GM21360 (cell line): ENCODE data around the gene TOGARAM1.

Source experiments
- ATAC-seq: cut with Tn5 transposase; IDR thresholded peaks from one replicate; pipeline ENCODE4 v1.9.1; 2021; ENCODE audit warnings: mild to moderate bottlenecking, moderate library complexity; ENCODE audit not compliant: unreplicated experiment

TOGARAM1 gene

DNA sequence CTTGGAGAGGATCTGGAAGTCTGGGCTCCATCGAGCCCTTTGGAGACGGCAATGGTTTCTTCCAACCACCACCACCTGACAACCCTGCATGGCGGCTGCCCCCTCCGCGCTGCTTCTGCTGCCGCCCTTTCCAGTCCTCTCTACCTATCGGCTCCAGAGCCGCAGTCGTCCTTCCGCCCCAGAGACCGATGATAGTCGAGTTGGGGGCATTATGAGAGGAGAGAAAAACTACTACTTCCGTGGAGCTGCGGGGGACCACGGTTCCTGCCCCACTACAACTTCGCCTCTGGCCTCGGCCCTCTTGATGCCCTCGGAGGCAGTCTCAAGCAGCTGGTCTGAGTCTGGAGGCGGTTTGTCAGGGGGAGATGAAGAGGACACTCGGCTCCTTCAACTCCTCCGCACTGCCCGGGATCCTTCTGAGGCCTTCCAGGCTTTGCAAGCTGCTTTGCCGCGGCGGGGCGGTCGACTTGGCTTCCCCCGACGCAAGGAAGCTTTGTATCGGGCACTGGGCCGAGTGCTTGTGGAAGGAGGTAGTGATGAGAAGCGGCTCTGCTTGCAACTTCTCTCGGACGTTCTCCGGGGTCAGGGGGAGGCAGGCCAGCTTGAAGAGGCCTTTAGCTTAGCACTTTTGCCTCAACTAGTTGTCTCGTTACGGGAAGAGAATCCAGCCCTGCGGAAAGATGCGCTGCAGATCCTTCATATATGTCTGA lies 499 bp downstream of the TOGARAM1 start:
- peak; percentile 28 for ATAC-seq

- no peak for ATAC-seq
Measured at GRCh38 chr14:44963044-44963528, 1.1 kb downstream of the TOGARAM1 start.

DNA sequence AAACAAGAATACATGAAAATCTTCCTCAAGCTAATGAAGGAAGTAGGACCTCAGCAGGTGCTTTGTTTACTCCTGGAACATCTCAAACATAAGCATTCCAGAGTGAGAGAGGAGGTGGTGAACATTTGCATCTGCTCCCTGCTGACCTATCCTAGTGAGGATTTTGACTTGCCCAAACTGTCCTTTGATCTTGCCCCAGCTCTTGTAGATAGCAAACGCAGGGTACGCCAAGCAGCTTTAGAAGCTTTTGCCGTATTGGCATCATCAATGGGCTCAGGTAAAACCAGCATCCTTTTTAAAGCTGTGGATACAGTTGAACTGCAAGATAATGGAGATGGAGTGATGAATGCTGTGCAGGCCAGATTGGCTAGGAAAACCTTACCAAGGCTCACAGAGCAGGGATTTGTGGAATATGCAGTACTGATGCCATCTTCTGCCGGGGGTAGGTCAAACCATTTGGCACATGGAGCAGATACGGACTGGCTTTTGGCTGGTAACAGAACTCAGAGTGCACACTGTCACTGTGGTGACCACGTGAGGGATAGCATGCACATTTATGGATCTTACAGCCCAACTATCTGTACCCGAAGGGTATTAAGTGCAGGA lies 1.9 kb downstream of the TOGARAM1 start:
- no peak for ATAC-seq

GRCh38 chr14:44966601-44967336 lies 4.8 kb downstream of the TOGARAM1 start:
- ATAC-seq = no peak

DNA sequence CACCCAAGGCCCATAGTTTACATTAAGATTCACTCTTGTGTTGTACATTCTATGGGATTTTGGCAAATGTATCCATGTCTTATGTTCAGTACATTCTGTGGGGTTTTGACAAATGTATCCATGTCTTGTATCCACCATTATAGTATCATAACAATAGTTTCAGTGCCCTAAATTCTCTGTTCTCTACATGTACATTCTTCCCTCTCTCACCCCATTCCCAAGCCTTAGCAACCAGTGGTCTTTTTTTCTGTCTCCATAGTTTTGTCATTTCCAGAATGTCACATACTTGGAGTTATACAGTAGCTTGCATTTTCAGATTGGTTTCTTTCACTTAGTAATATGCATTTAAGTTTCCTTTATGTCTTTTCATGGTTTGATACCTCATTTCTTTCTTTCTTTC lies 6.7 kb downstream of the TOGARAM1 start:
- no peak for ATAC-seq

GRCh38 chr14:44970907-44971306 lies 8.9 kb downstream of the TOGARAM1 start:
- no peak for ATAC-seq

DNA sequence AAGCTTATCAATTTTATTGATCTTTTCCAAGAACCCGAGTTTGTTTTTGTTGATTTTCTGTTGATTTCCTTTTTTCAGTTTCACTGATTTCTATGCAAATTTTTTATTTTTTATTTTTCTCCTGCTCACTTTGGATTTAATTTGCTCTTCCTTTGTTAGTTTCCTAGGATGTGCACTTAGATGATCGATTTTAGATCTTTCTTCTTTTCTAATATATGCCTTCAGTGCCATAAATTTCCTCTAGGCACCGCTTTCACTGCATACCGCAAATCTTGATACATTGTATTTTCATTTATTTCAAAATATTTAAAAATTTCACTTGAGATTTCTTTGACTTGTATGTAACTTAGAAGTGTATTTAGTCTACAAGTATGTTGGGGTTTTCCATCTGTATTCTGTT lies 9.5 kb downstream of the TOGARAM1 start:
- no peak for ATAC-seq

- no peak for ATAC-seq
Measured at GRCh38 chr14:44979273-44979672, 17.3 kb downstream of the TOGARAM1 start.

DNA sequence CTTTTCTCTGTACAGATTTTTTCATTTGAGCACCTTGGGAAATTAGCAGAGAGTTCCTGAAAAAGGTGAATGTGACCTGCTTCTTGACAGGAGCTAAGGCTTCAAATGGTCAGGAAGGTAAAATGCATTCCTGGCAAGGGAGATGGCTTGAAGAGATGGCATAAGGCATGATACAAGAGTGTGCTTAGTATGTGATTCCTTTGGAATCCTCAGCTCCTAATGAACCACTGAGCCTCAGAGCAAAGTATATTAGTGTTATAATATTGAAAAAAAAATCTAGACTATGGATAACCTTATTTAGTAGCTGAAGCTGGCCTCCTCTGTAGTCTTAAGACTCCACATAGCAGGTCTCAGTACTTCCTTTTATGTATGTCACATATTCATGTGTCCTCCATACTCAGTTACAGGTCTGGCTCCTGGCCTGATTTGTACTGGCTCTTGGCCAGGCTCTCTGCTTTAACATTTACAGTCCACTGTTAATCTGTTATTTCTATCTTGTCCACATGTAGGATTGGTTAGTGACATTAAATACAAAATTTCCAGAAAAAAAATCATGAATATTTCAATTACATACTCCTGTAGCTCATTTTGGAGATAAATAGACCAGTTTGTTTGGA lies 17.9 kb downstream of the TOGARAM1 start:
- no peak for ATAC-seq

- no peak for ATAC-seq
Measured at GRCh38 chr14:44981198-44981597, 19.2 kb downstream of the TOGARAM1 start.

DNA sequence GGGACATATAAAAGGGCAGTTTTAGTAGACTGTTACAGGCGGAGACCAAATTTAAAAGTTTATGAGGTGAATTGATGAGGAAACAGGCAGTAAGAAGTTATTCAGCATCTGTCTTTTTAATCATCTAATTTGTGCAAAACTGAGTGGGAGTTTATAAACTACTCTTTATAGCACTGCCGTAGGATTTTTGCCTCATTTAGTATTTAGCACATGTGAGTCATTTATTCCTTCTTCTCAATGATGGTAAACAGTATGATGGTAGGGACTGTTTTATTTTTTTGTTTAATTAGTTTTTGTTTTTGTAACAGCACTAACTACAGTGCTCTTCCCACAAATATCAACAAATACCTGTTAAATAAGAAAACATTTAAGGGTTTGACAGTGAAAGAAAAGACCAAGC lies 20.6 kb downstream of the TOGARAM1 start:
- no peak for ATAC-seq

DNA sequence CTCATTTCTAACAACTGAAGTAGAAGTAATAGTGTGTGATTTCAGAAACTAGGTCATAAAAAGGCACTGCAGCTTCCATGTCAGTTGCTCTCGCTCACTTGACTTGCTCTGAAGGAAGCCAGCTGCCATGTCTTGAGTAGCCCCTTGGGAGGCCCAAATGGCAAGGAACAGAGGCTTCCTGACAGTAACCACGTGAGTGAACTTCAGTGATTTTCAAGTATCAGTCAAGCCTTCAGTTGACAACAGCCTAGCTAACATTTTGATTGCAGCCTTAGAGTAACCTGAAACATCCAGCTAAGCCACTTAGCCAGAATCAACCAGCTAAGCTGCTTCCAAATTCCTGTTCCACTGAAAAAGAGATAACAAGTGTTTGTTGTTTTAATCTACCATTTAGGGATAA lies 26.7 kb downstream of the TOGARAM1 start:
- no peak for ATAC-seq

GRCh38 chr14:44989497-44990440 lies 27.8 kb downstream of the TOGARAM1 start:
- ATAC-seq = peak; percentile 58

GRCh38 chr14:44990533-44990932 lies 28.5 kb downstream of the TOGARAM1 start:
- ATAC-seq = no peak

DNA sequence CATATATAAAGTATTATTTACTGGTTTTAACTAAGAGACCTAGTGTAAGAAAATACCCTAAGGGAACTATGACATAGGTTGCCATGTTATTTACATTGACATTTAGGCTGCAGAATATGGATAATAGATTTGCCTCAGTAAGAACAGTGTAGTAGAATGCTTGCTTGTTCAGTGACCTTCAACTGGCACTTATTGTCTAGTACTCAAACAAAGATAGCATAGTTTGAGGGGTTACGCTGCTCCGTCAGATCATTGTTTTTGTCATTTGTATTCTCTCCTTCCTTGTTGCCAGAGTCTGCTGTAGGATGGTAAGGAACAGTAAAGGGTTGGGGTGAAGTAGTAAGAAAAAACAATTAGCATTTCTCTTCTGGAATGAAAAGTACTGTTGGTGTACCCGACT lies 33.2 kb downstream of the TOGARAM1 start:
- ATAC-seq = no peak

DNA sequence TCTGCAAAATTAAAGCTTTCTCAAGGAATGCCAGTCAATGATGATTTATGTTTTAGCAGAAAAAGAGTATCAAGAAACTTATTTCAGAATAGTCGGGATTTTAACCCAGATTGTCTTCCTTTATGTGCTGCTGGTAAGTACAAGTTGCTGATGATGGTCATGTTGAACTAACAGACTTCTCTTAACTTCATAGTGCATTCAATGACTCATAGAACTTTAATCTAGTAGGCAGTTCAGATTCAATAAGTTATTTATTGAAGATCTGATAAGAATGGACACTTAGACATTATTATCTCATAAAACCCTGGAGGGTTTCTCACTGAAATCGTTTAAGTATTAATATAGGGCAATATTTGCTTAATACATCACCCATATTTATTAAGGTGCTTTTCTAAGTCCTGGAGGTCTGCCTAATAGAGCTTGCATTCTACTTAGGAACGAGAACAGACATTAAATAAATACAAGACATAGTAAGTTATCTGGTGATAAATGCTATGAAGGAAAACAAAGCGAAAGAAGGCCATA lies 33.8 kb downstream of the TOGARAM1 start:
- ATAC-seq = no peak

DNA sequence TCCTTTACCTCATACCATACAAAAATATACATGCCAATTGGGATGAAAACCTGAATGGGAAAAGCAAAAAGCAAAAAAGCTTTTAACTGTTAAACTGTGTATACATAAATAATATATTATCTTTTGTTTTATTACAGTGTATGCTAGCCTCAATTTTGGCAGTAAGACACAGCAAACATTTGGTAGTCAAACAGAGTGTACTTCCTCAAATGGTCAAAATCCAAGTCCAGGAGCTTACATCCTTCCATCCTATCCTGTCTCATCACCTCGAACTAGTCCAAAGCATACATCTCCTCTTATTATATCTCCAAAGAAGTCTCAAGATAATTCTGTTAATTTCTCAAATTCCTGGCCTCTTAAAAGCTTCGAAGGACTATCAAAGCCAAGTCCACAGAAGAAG lies 41.9 kb downstream of the TOGARAM1 start:
- no peak for ATAC-seq

DNA sequence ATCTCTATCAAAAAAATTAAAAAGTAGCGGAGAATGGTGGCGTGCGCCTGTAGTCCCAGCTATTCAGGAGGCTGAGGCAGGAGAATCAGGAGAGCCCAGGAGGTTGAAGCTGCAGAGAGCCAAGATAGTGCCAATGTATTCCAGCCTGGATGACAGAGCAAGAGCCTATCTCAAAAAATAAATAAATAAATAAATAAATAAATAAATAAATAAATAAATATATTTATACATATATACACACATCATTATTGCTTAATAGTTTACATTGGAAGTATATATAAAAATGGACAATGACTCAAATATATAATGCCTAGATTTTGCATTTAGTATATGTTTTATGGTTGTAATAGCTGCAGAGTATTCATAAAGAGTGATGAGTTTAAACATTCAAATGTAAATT lies 53.1 kb downstream of the TOGARAM1 start:
- no peak for ATAC-seq

DNA sequence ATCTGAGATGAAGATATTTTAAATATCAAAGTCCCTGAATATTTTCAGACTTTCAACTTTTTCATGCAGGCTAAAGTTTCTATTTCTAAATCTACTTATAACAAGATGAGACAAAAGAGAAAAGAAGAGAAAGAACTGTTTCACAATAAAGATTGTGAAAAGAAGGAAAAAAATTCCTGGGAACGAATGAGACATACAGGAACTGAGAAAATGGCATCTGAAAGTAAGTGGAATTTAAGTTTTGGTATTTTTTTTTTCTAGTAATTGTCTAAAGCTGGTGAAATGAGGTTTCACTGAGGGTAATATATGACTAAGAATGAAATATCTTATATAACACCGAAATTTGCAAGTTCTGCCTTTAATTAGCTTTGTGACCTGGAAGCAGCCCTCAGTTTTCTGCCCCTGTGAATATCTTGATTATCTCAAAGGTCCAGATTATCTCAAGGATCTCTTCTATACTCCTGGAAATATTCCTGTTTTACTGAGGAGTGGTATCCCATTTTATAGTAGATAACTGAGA lies 66.2 kb downstream of the TOGARAM1 start:
- ATAC-seq = no peak

DNA sequence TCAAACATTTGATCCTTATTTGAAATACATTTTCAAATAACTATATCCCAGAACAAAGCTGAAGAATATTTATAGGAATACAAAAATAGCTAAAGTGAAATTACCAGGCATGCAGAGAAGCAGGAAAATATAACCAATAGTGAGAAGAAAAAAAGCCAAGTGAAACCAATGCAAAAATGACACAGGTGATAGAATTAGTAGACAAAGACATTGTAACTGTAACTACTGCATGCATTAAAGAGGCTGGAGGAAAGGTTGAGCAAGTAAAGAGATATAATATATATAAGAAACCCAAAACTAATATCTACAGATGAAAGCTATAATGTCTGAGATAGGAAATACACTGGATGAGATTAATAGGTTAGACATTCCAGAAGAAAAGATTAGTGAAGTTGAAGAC lies 72.7 kb downstream of the TOGARAM1 start:
- no peak for ATAC-seq
